NCI-H345 (cell line): Measurements from ENCODE around the gene NECTIN3.
A peak's percentile ranks its signal among the peaks of the same experiment; 100 is the strongest.

Experiments
- DNase-seq: peaks from one replicate; lab custom pipeline; 2025; lab: John Stamatoyannopoulos, UW

The NECTIN3 gene, protein sequence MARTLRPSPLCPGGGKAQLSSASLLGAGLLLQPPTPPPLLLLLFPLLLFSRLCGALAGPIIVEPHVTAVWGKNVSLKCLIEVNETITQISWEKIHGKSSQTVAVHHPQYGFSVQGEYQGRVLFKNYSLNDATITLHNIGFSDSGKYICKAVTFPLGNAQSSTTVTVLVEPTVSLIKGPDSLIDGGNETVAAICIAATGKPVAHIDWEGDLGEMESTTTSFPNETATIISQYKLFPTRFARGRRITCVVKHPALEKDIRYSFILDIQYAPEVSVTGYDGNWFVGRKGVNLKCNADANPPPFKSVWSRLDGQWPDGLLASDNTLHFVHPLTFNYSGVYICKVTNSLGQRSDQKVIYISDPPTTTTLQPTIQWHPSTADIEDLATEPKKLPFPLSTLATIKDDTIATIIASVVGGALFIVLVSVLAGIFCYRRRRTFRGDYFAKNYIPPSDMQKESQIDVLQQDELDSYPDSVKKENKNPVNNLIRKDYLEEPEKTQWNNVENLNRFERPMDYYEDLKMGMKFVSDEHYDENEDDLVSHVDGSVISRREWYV

DNA sequence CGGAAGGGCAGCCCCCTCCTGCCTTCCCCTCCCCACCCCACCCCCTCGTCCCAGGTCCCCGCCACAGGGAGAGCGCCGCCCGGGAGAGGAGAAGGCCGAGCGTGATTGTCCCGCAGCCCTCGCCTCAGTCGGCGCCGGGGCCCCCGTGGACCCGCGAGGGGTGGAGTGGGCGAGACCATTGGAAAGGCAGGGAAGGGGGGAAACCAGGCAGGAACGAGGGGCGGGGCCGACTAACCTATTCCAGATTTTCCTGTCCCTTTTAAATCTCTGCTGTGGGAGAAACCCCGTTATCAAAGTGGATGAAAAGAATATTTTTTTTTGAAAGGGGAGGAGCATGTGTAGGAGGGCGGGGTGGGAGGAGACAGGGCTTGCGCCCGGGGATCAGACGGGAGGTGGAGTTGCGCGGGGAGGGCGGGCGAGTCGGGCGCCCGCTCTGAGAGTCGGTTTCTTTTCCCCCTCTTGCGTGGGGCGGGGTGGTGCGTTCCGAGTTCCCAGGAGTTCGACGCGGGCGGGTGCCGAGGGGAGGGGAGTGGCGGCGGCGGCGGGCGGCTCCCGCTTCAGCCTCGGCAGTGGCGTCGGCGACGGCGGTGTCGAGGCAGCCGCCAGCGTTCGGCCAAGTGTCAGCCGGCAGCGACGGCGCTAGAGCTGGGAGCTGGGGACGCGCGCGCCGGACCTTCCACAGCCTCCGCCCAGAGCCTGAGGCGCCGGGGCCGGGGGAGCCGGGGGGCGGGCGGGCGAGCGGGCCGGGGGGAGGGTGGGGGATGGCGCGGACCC lies at the start of gene NECTIN3:
Gene NECTIN3, plus strand, starts transcription at position 560 of the 774 bp plus-strand sequence. Its CDS starts 202 bp downstream, at position 762.
- peak; percentile 17 for DNase-seq

DNA sequence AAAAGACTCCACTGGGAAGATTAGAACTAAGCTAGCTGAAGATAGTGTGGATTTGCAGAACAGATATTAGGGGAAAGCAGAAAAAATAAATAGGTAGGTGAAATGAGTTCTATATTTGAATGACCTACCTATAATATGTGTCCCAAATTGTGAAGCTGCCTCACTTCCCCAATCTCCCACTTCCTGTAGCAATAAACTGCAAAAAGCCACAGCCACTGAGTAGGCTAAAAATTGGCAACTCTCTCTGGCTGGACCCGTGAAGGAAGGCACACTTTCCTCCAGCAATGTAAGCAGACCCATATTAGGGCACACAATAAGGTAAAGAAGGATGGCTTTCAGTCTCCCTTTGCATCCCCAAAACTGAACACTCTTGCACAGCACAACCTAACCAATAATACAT lies 43.7 kb upstream of the NECTIN3 start:
- DNase-seq = no peak

DNA sequence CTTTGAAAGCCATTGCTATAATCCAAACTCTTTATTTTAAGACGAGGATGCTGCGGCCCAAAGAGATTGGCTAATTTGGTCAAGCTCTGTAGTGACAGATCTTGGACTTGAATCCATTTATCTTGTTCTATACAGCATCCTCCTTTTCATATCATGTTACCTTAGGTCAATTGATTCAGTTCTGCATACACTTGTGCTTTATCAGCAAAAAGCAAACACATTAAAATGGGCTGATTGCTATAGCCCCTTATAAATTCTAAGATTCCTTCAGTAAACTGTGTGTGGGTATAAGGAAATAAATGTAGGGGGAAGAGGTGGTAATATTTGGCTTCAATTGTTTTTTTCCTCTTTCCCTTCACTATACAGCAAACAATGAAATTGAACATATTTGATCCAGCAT lies 40.1 kb upstream of the NECTIN3 start:
- DNase-seq = no peak

DNA sequence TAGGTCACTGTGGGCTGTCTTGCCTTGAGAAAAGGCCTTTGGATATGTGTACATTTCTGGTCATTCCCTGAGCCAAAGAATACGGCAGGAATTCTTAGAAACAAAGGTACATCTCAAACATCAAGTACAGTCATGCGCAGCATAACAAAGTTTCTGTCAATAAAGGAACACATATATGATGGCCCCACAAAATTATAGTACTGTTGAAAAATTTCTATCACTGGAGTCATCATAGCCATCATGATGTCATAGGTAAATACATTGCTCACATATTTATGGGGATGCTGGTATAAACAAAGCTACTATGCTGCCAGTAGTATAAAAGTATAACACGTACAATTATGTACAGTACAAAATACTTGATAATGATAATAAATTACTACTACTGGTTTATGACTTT lies 38.9 kb upstream of the NECTIN3 start:
- DNase-seq = no peak

DNA sequence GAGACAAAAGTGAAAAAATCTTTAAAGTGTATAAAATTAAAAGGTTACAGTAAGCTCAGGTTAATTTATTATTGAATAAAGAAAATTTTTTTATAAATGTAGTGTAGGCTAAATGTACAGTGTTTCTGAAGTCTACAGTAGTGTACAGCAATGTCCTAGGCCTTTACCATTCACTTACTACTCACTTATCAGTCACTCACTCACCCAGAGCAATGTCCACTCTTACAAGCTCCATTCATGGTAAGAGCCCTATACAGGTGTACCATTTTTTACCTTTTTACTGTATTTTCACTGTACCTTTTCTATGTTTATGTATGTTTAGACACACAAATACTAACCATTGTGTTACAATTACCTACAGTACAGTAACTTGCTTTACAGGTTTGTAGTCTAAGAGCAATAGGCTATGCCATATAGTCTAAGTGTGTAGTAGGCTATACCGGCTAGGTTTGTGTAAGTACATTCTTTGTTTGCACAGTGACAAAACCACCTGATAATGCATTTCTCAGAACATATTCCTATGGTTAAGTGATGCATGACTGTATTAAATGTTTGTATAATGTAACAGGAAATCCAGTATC lies 38.1 kb upstream of the NECTIN3 start:
- no peak for DNase-seq

DNA sequence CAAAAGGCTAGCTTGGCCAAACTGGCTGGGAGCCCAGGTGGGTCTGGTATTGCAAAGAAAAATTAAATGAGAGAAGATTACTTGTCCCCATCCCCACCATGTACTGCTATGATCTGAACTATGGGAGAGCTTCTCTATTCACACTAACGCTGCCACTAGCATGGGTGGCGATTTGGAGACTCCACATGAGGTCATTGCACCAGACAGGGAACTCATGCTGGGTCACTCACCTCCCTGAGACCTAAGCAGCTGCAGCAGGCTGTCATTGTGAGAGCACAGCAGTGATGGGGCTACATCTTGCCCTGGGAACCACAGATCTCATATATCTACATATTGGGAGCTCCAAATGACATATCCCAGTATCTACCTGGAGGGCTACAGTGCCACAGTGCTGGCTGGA lies 36.3 kb upstream of the NECTIN3 start:
- no peak for DNase-seq

DNA sequence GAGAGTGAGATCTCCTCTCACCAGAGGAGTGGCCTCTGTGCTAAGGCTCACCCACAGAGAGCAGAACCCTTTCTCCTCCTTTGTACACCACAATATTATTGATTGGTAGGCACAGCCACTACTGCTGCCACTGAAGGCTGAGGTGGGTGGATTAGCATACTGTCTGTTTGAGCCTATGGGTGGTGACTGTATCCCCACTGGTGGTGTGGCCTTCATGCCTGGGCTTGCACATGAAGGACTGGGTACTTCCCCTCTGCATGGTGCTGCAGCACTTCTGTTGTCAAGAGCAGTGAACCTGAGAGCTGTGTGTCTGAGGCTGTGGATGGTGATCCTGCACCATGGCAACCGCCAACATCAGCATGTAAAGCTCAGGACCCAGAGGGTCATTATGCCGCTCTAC lies 35.7 kb upstream of the NECTIN3 start:
- DNase-seq = no peak

DNA sequence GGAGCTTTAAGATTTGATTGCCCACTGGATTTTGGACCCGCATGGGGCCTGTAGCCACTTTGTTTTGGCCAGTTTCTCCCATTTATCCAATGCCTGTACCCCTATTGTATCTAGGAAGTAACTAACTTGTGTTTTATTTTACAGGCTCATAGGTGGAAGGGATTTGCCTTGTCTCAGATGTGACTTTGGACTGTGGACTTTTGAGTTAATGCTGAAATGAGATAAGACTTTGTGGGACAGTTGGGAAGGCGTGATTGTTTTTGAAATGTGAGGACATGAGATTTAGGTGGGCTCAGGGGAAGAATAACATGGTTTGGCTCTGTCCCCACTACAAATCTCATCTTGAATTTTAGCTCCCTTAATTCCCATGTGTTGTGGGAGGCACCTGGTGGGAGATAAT lies 30.7 kb upstream of the NECTIN3 start:
- DNase-seq = no peak

DNA sequence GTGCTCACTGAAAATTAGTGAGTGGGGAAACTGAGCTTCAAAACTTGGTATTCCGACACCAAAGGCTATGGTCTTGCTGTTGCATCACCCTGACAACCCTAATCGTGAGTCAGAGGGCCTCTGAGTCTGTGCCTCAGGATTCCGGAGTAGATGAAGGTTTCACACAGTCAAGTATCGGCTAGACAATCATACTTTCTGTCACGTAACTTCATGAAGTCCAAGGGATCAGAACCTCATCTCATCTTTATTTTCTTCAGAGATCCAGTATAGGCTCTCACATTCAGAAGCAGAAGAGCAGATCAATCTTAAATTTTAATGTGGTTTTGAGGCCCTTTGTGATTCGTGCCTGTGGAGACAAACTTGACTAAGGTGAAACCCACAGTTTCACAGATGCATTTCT lies 26.1 kb upstream of the NECTIN3 start:
- DNase-seq = no peak

DNA sequence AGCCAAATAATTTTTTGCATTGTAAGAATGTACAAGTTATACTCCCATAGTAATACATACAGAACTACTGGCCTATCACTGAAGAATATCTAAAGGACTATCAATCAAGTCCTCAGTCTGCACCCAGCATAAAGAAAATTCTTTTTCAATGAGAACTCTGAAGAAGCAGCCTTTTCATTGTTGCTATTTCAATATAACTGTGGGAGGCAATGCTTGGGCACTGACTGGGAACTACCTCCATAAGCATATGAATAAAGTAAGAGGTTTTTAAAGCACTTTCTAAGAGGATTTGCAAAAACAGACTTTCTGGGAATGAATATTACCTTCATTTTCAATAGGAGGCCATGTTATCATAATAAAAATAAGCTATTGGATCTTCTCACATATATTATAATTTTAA lies 24.6 kb upstream of the NECTIN3 start:
- DNase-seq = no peak

DNA sequence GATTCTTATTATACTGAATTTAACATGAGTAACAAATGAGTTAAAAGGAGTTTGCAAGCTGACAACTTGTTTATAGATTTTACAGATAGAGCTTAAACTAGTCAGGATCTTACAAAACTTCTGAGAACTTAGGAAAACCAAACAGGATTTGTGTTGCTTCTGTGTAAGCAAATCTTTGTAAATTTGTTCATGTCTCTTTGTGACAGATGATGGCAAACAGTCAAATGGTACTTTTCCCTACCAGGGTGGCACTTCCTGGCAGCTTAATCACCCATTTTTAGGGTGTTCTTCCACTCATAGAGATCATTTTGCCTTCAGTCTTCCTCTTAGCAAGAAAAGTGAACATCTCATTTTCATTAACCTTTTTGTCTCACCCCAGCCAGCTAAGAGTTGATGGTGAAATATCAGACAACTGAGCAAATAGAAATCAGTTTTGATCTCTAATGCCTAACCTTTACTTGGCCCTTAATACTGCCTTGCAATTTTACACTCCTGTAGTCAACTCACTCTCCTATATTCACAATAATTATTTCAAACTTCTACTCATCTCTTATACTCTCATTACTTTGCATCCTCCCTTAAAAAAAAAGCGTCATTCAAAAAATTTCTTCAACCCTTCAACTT lies 23.7 kb upstream of the NECTIN3 start:
- DNase-seq = no peak

DNA sequence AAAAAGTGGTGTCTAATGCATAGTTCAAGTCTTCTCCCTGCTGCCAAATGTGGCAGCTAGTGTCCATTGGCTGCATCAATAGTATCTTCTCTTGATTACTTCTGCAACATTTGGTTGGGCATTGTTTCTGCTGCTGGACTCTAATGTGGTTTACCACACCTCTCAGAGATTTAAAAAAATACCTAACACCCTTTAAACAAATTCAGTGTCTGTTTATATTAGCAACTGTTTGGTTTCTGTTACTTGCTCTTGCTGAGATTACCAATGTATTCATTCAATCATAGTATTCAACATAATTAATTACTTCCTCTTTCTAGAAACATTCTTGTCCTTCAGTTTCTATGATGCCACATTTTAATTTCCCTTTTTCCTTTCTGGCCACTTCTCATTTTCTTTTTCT lies 20.3 kb upstream of the NECTIN3 start:
- DNase-seq = no peak

DNA sequence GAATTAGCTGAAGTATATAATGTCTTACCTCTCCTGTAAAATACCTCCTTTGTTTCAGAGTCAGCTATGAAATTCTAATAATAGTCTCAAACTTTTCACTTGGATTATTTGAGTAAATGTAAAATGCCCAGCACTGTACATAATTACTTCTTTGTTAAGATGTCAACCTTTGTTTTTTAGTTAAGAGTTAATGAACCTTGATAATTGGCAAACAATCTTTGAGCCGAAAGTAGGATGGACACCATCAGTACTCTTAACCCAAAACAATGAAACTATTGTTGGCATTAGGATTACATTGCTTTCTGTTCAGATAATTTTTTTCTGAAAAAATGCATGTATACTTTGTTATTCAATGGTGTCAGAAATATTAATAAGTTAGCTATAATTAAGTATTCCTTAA lies 3.0 kb upstream of the NECTIN3 start:
- DNase-seq = no peak

DNA sequence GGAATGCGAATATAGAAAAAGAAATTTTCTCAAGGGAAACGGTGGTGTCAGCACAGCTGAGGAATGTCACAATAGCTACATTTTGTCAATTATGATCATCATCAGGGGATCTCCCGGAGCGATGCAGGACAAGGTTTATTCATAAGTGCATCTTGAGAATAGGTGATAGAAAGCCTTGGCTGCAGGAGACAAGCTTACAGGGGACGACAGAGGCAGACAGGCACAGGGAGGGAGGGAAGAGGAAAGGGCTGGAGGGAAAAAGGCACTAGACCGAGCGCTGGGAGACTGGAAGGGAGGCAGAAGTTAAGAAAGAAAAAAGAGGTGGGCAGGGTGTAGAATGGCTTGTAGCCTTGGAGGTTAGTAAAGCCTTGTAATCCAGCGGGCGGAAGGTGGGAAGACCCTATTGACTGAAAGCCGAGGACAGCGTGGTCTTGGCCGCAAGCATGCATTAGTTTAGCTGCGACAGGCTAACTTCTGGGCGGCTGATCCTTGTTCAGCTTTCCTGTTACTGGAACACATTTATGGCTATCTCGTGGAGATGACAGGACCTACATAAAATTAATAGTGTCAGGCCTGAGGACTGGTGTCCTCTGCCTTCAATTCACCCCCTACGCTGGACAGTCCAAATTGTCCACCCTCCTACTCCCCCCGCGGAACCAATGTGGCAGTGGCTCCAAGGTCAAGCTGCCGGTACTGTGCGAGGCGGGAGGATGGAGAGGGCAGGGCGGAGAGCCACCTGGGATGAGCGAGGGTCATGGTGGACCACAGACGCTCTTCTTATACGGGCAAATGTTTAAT lies 1.4 kb upstream of the NECTIN3 start:
- DNase-seq = no peak

DNA sequence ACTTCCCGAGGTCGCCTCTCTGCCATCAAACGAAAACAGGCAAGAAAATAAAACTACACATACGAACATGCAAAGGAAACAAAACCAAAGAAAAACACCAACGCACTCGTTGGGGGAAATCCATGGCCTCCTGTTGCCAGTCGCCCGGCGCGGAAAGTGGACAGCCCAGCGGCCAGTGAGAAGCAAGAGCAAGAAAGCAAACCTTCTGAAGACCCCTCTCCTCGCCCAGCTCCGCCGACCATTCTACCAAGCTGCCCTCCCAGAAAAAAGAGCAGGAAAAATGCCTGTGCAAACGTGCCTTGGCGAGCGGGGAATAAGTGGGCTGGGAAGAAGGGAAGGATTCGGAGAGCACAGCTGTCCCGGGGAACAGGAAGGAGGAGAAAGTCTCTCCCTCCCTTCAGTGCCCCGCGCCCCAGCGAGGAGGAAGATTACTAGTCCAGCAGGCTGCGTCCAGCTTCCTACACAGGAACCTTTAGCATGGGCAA lies 802 bp upstream of the NECTIN3 start:
- no peak for DNase-seq

DNA sequence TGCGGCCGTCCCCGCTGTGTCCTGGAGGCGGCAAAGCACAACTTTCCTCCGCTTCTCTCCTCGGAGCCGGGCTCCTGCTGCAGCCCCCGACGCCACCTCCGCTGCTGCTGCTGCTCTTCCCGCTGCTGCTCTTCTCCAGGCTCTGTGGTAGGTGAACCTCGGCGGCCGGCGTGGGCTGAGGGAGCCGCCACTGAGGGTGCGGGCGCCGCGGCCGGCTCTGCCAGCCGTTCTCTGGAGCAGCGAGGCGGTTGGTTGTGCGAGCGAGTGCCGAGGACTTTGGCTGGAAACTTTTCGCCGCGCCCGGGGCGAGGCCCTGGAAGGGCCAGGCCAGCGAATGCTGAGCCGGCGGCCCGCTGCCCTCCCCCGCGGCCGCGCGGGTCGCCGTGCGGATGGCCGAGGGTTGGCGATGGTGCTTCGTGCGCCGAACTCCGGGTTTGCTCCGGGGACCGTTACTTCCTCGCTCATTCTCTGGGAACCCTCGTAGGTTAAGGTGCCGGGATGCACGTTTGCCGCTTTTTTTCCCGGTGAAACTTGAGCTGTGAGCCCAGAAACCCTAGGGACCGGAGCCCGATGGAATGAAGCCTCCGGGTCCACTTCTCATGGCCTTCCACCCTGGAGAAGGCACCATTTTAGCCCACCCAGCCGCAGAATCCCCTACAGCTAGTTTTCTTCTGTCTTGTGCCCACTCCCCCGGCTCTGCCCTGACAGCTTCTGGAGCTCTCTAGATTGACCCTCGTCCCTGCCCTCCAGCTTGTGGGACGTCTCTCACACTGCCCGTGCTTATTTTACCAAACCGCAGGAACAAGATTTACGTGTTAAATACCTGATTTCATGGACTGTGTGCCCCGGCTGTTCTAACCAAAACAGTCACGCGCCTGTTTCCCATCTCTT lies 660 bp downstream of the NECTIN3 start:
- DNase-seq = no peak

DNA sequence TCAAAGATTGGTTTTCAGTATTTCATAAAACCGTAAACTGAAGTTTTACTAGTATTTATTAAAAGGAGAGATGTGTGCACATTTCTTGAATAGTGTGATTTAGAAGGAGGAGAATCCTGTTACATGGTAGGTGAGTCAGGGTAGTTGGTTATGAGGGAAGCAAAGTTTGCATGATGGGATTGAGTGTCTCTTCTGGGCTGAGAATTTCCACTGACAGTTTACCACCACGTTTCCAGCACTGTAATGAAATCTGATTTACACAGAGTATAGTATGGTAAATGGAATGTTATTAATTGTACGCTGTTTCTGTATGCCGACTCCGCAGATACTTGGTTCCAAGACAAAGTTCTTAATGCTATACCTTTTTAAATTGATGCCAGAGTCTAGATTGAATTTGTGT lies 1.6 kb downstream of the NECTIN3 start:
- no peak for DNase-seq

DNA sequence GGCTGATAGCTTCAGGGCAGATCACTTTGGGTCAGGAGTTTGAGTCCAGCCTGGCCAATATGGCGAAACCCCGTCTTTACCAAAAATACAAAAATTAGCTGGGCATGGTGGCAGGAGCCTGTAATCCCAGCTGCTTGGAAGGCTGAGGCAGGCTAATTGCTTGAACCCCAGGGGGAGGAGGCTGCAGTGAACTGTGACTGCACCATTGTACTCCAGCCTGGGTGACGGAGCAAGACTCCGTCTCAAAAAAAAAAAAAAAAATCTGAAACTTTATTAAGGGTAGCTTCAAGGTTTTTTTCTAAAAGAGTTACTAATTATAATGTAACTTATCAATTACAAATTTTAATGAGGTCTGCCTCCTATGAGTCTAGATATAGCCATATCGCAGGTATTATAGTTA lies 5.1 kb downstream of the NECTIN3 start:
- DNase-seq = no peak

DNA sequence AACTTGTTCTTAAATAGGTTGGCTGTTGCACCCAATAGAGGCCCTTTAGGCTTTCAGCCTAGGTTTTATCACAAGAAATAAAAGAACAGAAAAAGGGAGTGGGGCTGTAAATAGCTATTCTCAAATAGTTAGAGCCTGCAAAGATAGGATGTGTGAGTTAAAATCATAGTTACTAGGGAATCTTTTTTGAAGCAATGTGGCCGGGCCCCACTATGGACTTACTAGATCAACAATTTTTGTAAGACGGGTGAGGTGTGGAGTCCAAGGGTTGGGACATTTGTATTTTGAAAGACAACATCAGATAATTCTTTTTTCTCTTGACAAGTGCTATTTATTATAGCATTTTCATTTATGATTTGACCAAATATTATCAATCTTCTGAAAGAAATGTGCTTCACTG lies 5.8 kb downstream of the NECTIN3 start:
- no peak for DNase-seq

DNA sequence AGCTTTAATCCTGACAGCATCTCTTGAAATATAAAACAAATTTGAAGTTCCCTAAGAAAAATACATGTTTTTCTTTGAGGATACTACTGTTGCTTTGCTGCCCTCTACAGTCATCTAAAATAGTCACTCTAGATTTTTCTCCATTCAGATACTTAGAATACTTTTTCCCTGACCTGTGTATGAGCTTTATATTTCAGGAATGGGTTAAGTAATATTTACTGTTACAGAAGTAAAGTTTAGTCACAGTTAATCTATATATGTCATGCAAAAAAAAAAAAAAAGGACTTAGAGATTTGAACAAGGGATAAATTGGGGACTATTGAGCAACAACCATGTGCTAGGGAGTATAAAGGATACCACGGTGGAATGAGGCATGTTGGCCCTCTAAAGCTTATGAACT lies 8.8 kb downstream of the NECTIN3 start:
- DNase-seq = no peak
